ENCODE measurements around the gene ZNF112.

The ZNF112 gene

GRCh38 chr19:44282846-44283245, 73.6 kb downstream of the ZNF112 start:
- H3K27ac ChIP-seq (ENCODE audit: low read depth, low read length) = no peak overlapping the region
- H3K4me3 ChIP-seq (ENCODE audit: low read depth, low read length) = no peak overlapping the region
- peaks cover 4% of the 10 kb centered on the region; the same call in 1 of the 2 replicates for H3K9me3 ChIP-seq (ENCODE audit: control insufficient read depth, insufficient read depth, low read depth, low read length)
- H3K27me3 ChIP-seq (ENCODE audit: control insufficient read depth, insufficient read depth, low read length) = no peaks in the 10 kb centered on the region
- no peak overlapping the region for H3K9ac ChIP-seq (ENCODE audit: low read length)
- peaks cover 16% of the 10 kb centered on the region for H3K36me3 ChIP-seq (ENCODE audit: control insufficient read depth, insufficient read depth, low read length)
- no peaks in the 10 kb centered on the region; the same call in 1 of the 2 replicates for H3K4me1 ChIP-seq (ENCODE audit: control insufficient read depth, insufficient read depth, low read length)

- no peak overlapping the region for H3K9ac ChIP-seq (ENCODE audit: low read length)
- H3K36me3 ChIP-seq (ENCODE audit: control insufficient read depth, insufficient read depth, low read length) = 0 out of 2 replicates have a peak, but pooled peaks cover 3% of the 10 kb centered on the region
- no peaks in the 10 kb centered on the region; the same call in 1 of the 2 replicates for H3K4me1 ChIP-seq (ENCODE audit: control insufficient read depth, insufficient read depth, low read length)
- H3K27me3 ChIP-seq (ENCODE audit: control insufficient read depth, insufficient read depth, low read length) = no peaks in the 10 kb centered on the region
- H3K9me3 ChIP-seq (ENCODE audit: control insufficient read depth, insufficient read depth, low read depth, low read length) = peaks cover 6% of the 10 kb centered on the region; the same call in 1 of the 2 replicates
- H3K4me3 ChIP-seq (ENCODE audit: low read depth, low read length) = no peak overlapping the region
- no peak overlapping the region for H3K27ac ChIP-seq (ENCODE audit: low read depth, low read length)
These were observed 75.6 kb downstream of the ZNF112 start for GRCh38 chr19:44280916-44281315.

GRCh38 chr19:44278181-44278690, 78.2 kb downstream of the ZNF112 start:
- H3K9me3 ChIP-seq (ENCODE audit: control insufficient read depth, insufficient read depth, low read depth, low read length) = peaks cover 19% of the 10 kb centered on the region; the same call in 1 of the 2 replicates
- peaks cover 13% of the 10 kb centered on the region for H3K36me3 ChIP-seq (ENCODE audit: control insufficient read depth, insufficient read depth, low read length)
- H3K9ac ChIP-seq (ENCODE audit: low read length) = no peak overlapping the region
- no peaks in the 10 kb centered on the region for H3K27me3 ChIP-seq (ENCODE audit: control insufficient read depth, insufficient read depth, low read length)
- H3K4me3 ChIP-seq (ENCODE audit: low read depth, low read length) = no peak overlapping the region
- H3K4me1 ChIP-seq (ENCODE audit: control insufficient read depth, insufficient read depth, low read length) = no peaks in the 10 kb centered on the region
- no peak overlapping the region for H3K27ac ChIP-seq (ENCODE audit: low read depth, low read length)

- no peak overlapping the region for H3K27ac ChIP-seq (ENCODE audit: low read depth, low read length)
- H3K4me3 ChIP-seq (ENCODE audit: low read depth, low read length) = no peak overlapping the region
- peaks cover 14% of the 10 kb centered on the region for H3K36me3 ChIP-seq (ENCODE audit: control insufficient read depth, insufficient read depth, low read length)
- H3K27me3 ChIP-seq (ENCODE audit: control insufficient read depth, insufficient read depth, low read length) = no peaks in the 10 kb centered on the region
- peaks cover 20% of the 10 kb centered on the region; the same call in 1 of the 2 replicates for H3K9me3 ChIP-seq (ENCODE audit: control insufficient read depth, insufficient read depth, low read depth, low read length)
- no peak overlapping the region for H3K9ac ChIP-seq (ENCODE audit: low read length)
- H3K4me1 ChIP-seq (ENCODE audit: control insufficient read depth, insufficient read depth, low read length) = no peaks in the 10 kb centered on the region
These were observed 79.1 kb downstream of the ZNF112 start for GRCh38 chr19:44277331-44277730.
